Measurements from ENCODE around the gene PPFIBP1.

- TF ChIP-seq, protein P1, sequence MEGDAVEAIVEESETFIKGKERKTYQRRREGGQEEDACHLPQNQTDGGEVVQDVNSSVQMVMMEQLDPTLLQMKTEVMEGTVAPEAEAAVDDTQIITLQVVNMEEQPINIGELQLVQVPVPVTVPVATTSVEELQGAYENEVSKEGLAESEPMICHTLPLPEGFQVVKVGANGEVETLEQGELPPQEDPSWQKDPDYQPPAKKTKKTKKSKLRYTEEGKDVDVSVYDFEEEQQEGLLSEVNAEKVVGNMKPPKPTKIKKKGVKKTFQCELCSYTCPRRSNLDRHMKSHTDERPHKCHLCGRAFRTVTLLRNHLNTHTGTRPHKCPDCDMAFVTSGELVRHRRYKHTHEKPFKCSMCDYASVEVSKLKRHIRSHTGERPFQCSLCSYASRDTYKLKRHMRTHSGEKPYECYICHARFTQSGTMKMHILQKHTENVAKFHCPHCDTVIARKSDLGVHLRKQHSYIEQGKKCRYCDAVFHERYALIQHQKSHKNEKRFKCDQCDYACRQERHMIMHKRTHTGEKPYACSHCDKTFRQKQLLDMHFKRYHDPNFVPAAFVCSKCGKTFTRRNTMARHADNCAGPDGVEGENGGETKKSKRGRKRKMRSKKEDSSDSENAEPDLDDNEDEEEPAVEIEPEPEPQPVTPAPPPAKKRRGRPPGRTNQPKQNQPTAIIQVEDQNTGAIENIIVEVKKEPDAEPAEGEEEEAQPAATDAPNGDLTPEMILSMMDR (CRISPR knock-in tag; IDR thresholded peaks at IDR 0.05) = no peak
- TF ChIP-seq, protein P2, sequence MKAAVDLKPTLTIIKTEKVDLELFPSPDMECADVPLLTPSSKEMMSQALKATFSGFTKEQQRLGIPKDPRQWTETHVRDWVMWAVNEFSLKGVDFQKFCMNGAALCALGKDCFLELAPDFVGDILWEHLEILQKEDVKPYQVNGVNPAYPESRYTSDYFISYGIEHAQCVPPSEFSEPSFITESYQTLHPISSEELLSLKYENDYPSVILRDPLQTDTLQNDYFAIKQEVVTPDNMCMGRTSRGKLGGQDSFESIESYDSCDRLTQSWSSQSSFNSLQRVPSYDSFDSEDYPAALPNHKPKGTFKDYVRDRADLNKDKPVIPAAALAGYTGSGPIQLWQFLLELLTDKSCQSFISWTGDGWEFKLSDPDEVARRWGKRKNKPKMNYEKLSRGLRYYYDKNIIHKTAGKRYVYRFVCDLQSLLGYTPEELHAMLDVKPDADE (CRISPR knock-in tag; IDR thresholded peaks at IDR 0.05) = no peak
- no peak for TF ChIP-seq ZUFSP (CRISPR knock-in tag; IDR thresholded peaks at IDR 0.05; ENCODE audit: borderline replicate concordance)
These were observed 162.1 kb downstream of the PPFIBP1 start for GRCh38 chr12:27686147-27686546.
